Neural progenitor cell (in vitro differentiated cells): Measurements from ENCODE around the gene LY6G6F. TPM values are rescaled to one million over a fixed set of nuclear protein-coding genes. Genes with fewer than 3 reads are reported as not detected.

ENCODE experiments used
- DNase-seq: peaks from one replicate; pipeline ENCODE4 v3.0.0-alpha.2; 2016; ENCODE audit warnings: low spot score
- H2AFZ ChIP-seq: fragments of 200-600 bp; sonication (generic); replicated peaks from 2 replicates; pipeline ENCODE4 v1.6.1; 2016; ENCODE audit warnings: antibody characterized with exemption
- H3F3A ChIP-seq: fragments of 200-600 bp; sonication (generic); 2 replicates; pipeline ENCODE4 v1.6.1; 2016; ENCODE audit warnings: antibody characterized with exemption, low read depth
- H3K27ac ChIP-seq: fragments of 200-600 bp; sonication (generic); 2 replicates; pipeline ENCODE4 v1.5.1; 2016; ENCODE audit warnings: mild to moderate bottlenecking
- H3K27me3 ChIP-seq: fragments of 200-600 bp; sonication (generic); 2 replicates; pipeline ENCODE4 v1.6.1; 2016; ENCODE audit warnings: mild to moderate bottlenecking, moderate library complexity
- H3K36me3 ChIP-seq: fragments of 200-600 bp; sonication (generic); 2 replicates; pipeline ENCODE4 v1.5.1; 2016
- H3K4me1 ChIP-seq: fragments of 200-600 bp; sonication (generic); 2 replicates; pipeline ENCODE4 v1.6.1; 2016; ENCODE audit warnings: mixed run types
- H3K4me2 ChIP-seq: fragments of 200-600 bp; sonication (generic); 2 replicates; pipeline ENCODE4 v1.6.1; 2016
- H3K4me3 ChIP-seq: fragments of 200-600 bp; sonication (generic); 2 replicates; pipeline ENCODE4 v1.5.1; 2016
- H3K79me2 ChIP-seq: fragments of 200-600 bp; sonication (generic); 2 replicates; pipeline ENCODE4 v1.6.1; 2016; ENCODE audit warnings: low read depth
- H3K9ac ChIP-seq: fragments of 200-600 bp; sonication (generic); 2 replicates; pipeline ENCODE4 v1.6.1; 2016
- H3K9me3 ChIP-seq: fragments of 200-600 bp; sonication (generic); 2 replicates; pipeline ENCODE4 v1.5.1; 2016; ENCODE audit warnings: low read depth
- H4K20me1 ChIP-seq: fragments of 200-600 bp; sonication (generic); 2 replicates; pipeline ENCODE4 v1.6.1; 2016; ENCODE audit warnings: low read depth
- H3K27ac Mint-ChIP-seq: 3 replicates; pipeline ENCODE4 v1.8.0; 2021; ENCODE audit warnings: mixed read lengths
- H3K27me3 Mint-ChIP-seq: 2 replicates; pipeline ENCODE4 v1.8.0; 2022; ENCODE audit warnings: low read depth, mild to moderate bottlenecking, inconsistent platforms, moderate library complexity, mixed read lengths; ENCODE audit not compliant: insufficient read depth
- H3K36me3 Mint-ChIP-seq: 3 replicates; pipeline ENCODE4 v1.8.0; 2021; ENCODE audit warnings: mixed read lengths
- H3K4me1 Mint-ChIP-seq: 3 replicates; pipeline ENCODE4 v1.8.0; 2021; ENCODE audit warnings: mixed read lengths
- H3K4me3 Mint-ChIP-seq: 3 replicates; pipeline ENCODE4 v1.8.0; 2021; ENCODE audit warnings: mild to moderate bottlenecking, moderate library complexity, mixed read lengths
- H3K9me3 Mint-ChIP-seq: 3 replicates; pipeline ENCODE4 v1.8.0; 2020; ENCODE audit warnings: mixed read lengths
- CTCF ChIP-seq: fragments of 200-600 bp; sonication (generic); IDR thresholded peaks from 2 replicates; pipeline ENCODE4 v1.5.1; 2017; ENCODE audit warnings: antibody characterized with exemption, mild to moderate bottlenecking
- EZH2 ChIP-seq: fragments of 200-600 bp; sonication (generic); IDR thresholded peaks from 2 replicates; pipeline ENCODE4 v1.6.1; 2017; ENCODE audit warnings: antibody characterized with exemption, mild to moderate bottlenecking, moderate library complexity
- EZH2phosphoT487 ChIP-seq: fragments of 200-600 bp; sonication (generic); IDR thresholded peaks from 2 replicates; pipeline ENCODE4 v1.6.1; 2017; ENCODE audit warnings: antibody characterized with exemption
- total RNA-seq: library from RNA; depleted of rRNA; stranded (reverse); fragments of >200 nt; gene quantifications from 2 replicates; pipeline ENCODE4 v1.2.3, GENCODE V29; 2015; ENCODE audit warnings: low replicate concordance

Gene LY6G6F
- total RNA-seq, 1 donor from 2014 or later, result not detected

DNA sequence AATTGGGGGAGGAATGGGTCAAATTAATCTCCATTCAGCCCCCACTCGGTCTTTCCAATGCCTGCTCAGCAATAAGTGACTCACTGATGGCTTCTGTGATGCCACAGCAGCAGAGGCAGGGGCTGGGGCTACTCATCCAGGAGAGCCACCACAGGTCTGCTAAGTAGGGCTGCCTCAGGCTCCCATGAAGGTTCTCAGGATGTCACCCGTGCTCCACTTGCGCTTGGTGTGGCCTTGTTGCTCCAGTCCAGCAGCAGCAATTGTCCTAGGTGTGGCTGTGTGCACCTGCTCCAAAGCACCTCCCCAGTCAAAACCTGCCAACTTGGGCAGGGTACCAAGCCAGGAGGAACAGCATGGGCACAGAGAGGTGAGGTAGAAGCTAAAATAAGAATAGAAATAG is 15.5 kb downstream of the LY6G6F start:
- H3K27me3 Mint-ChIP-seq, result peaks cover 13% of the 10 kb centered on the region
- peaks cover 21% of the 10 kb centered on the region for H3K36me3 Mint-ChIP-seq
- H3F3A ChIP-seq, result peaks cover 17% of the 10 kb centered on the region
- no peak overlapping the region for H3K27ac ChIP-seq
- H3K4me1 ChIP-seq, result no peaks in the 10 kb centered on the region
- H2AFZ ChIP-seq, result no peak overlapping the region
- no peak for TF ChIP-seq CTCF
- TF ChIP-seq EZH2, result no peak
- no peak for TF ChIP-seq EZH2phosphoT487
- no peak overlapping the region for H3K4me3 Mint-ChIP-seq
- H3K4me3 ChIP-seq, result no peak overlapping the region
- no peak for DNase-seq
- no peaks in the 10 kb centered on the region for H3K9me3 ChIP-seq
- H4K20me1 ChIP-seq, result peaks cover under 1% of the 10 kb centered on the region
- H3K27ac Mint-ChIP-seq, result no peak overlapping the region
- H3K36me3 ChIP-seq, result no peaks in the 10 kb centered on the region
- peaks cover 20% of the 10 kb centered on the region for H3K4me1 Mint-ChIP-seq
- H3K27me3 ChIP-seq, result no peaks in the 10 kb centered on the region
- H3K9me3 Mint-ChIP-seq, result no peaks in the 10 kb centered on the region
- H3K79me2 ChIP-seq, result no peaks in the 10 kb centered on the region
- H3K4me2 ChIP-seq, result no peak overlapping the region
- no peak overlapping the region for H3K9ac ChIP-seq

- Histone ChIP-seq H4K20me1 (peaks cover 10% of the 10 kb centered on the region), H3K27me3 (no peaks in the 10 kb centered on the region), H2AFZ (no peak within 1 kb of the TSS), H3K4me3 (no peak within 1 kb of the TSS), H3K4me2 (no peak within 1 kb of the TSS), H3K27ac (no peak within 1 kb of the TSS), H3K36me3 (no peaks in the 10 kb centered on the region), H3F3A (peaks cover 17% of the 10 kb centered on the region), H3K79me2 (peaks cover 10% of the 10 kb centered on the region), H3K9me3 (no peaks in the 10 kb centered on the region), H3K4me1 (peaks cover under 1% of the 10 kb centered on the region), H3K9ac (no peak within 1 kb of the TSS)
- H3K9me3 Mint-ChIP-seq, result no peaks in the 10 kb centered on the region
- H3K36me3 Mint-ChIP-seq, result peaks cover 27% of the 10 kb centered on the region
- TF ChIP-seq CTCF (no peak), EZH2 (no peak), EZH2phosphoT487 (no peak)
- peaks cover 15% of the 10 kb centered on the region for H3K27me3 Mint-ChIP-seq
- H3K4me1 Mint-ChIP-seq, result peaks cover 19% of the 10 kb centered on the region
- no peak within 1 kb of the TSS for H3K4me3 Mint-ChIP-seq
- DNase-seq, result no peak
- peak within 1 kb of the TSS; percentile 72 for H3K27ac Mint-ChIP-seq
Observed at GRCh38 chr6:31723245-31723979, 16.7 kb downstream of the LY6G6F start, which contains the start of gene MPIG6B. Gene MPIG6B (plus strand): TSS chr6:31723373. CDS start chr6:31723384, 11 bp downstream.

- H3K27me3 Mint-ChIP-seq, result peaks cover 15% of the 10 kb centered on the region
- H3K9ac ChIP-seq, result no peak overlapping the region
- DNase-seq, result no peak
- peak overlapping the region; percentile 72 for H3K27ac Mint-ChIP-seq
- H3K36me3 ChIP-seq, result no peaks in the 10 kb centered on the region
- H3K4me1 ChIP-seq, result peaks cover 7% of the 10 kb centered on the region
- H3K9me3 Mint-ChIP-seq, result no peaks in the 10 kb centered on the region
- no peaks in the 10 kb centered on the region for H3K9me3 ChIP-seq
- H2AFZ ChIP-seq, result no peak overlapping the region
- H3F3A ChIP-seq, result peaks cover 20% of the 10 kb centered on the region
- no peak overlapping the region for H3K4me3 ChIP-seq
- no peak overlapping the region for H3K27ac ChIP-seq
- no peak overlapping the region for H3K4me2 ChIP-seq
- peaks cover 18% of the 10 kb centered on the region for H3K79me2 ChIP-seq
- no peaks in the 10 kb centered on the region for H3K27me3 ChIP-seq
- no peak for TF ChIP-seq EZH2
- no peak for TF ChIP-seq CTCF
- TF ChIP-seq EZH2phosphoT487, result no peak
- H3K4me1 Mint-ChIP-seq, result peaks cover 27% of the 10 kb centered on the region
- H4K20me1 ChIP-seq, result peaks cover 17% of the 10 kb centered on the region
- peaks cover 32% of the 10 kb centered on the region for H3K36me3 Mint-ChIP-seq
- no peak overlapping the region for H3K4me3 Mint-ChIP-seq
Observed at GRCh38 chr6:31723980-31724691, 17.5 kb downstream of the LY6G6F start.
